ENCODE results near the gene SEPHS2. TPM values are rescaled to one million over a fixed set of nuclear protein-coding genes. Genes with fewer than 3 reads are reported as not detected.

SEPHS2 gene
- polyA plus RNA-seq, 1 donor from 2014 or later = 9.8 TPM

GRCh38 chr16:30409125-30410060 lies 36.3 kb downstream of the SEPHS2 start:
- Histone ChIP-seq H3K27ac (ENCODE audit: low read length) (no peak overlapping the region), H2AFZ (ENCODE audit: low read depth, low read length) (no peak overlapping the region), H3K4me3 (ENCODE audit: low read length) (no peak overlapping the region), H4K20me1 (ENCODE audit: insufficient read depth) (no peaks in the 10 kb centered on the region), H3K27me3 (ENCODE audit: insufficient read depth, low read depth, low read length) (no peaks in the 10 kb centered on the region), H3K79me2 (replicated peaks; ENCODE audit: insufficient read depth, low read length) (peaks cover 5% of the 10 kb centered on the region), H3K9me3 (ENCODE audit: low read length) (no peaks in the 10 kb centered on the region), H3F3A (ENCODE audit: insufficient read depth, low read length, poor library complexity, severe bottlenecking) (no peaks in the 10 kb centered on the region), H3K9ac (ENCODE audit: low read length) (no peak overlapping the region), H3K9me2 (ENCODE audit: insufficient read depth, low read length) (no peaks in the 10 kb centered on the region), H3K4me2 (ENCODE audit: low read length) (no peak overlapping the region), H3K36me3 (ENCODE audit: insufficient read depth, low read length) (no peaks in the 10 kb centered on the region)
- TF ChIP-seq POLR2AphosphoS5 (IDR thresholded peaks at IDR 0.05) = no peak
- TF ChIP-seq, protein P1, sequence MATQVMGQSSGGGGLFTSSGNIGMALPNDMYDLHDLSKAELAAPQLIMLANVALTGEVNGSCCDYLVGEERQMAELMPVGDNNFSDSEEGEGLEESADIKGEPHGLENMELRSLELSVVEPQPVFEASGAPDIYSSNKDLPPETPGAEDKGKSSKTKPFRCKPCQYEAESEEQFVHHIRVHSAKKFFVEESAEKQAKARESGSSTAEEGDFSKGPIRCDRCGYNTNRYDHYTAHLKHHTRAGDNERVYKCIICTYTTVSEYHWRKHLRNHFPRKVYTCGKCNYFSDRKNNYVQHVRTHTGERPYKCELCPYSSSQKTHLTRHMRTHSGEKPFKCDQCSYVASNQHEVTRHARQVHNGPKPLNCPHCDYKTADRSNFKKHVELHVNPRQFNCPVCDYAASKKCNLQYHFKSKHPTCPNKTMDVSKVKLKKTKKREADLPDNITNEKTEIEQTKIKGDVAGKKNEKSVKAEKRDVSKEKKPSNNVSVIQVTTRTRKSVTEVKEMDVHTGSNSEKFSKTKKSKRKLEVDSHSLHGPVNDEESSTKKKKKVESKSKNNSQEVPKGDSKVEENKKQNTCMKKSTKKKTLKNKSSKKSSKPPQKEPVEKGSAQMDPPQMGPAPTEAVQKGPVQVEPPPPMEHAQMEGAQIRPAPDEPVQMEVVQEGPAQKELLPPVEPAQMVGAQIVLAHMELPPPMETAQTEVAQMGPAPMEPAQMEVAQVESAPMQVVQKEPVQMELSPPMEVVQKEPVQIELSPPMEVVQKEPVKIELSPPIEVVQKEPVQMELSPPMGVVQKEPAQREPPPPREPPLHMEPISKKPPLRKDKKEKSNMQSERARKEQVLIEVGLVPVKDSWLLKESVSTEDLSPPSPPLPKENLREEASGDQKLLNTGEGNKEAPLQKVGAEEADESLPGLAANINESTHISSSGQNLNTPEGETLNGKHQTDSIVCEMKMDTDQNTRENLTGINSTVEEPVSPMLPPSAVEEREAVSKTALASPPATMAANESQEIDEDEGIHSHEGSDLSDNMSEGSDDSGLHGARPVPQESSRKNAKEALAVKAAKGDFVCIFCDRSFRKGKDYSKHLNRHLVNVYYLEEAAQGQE (IDR thresholded peaks at IDR 0.05; ENCODE audit: borderline replicate concordance) = no peak
- peak; percentile 87 for TF ChIP-seq RAD21 (conservative IDR thresholded peaks at IDR 0.05)
- TF ChIP-seq TAF1 (IDR thresholded peaks at IDR 0.05; ENCODE audit: low read depth) = no peak
- TF ChIP-seq, protein P2, sequence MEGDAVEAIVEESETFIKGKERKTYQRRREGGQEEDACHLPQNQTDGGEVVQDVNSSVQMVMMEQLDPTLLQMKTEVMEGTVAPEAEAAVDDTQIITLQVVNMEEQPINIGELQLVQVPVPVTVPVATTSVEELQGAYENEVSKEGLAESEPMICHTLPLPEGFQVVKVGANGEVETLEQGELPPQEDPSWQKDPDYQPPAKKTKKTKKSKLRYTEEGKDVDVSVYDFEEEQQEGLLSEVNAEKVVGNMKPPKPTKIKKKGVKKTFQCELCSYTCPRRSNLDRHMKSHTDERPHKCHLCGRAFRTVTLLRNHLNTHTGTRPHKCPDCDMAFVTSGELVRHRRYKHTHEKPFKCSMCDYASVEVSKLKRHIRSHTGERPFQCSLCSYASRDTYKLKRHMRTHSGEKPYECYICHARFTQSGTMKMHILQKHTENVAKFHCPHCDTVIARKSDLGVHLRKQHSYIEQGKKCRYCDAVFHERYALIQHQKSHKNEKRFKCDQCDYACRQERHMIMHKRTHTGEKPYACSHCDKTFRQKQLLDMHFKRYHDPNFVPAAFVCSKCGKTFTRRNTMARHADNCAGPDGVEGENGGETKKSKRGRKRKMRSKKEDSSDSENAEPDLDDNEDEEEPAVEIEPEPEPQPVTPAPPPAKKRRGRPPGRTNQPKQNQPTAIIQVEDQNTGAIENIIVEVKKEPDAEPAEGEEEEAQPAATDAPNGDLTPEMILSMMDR (IDR thresholded peaks at IDR 0.05; ENCODE audit: poor library complexity, severe bottlenecking) = peak; percentile 92
- TF ChIP-seq SMC3 (conservative IDR thresholded peaks at IDR 0.05; ENCODE audit: poor library complexity) = peak; percentile 81
- TF ChIP-seq MXI1 (conservative IDR thresholded peaks at IDR 0.05; ENCODE audit: poor library complexity, severe bottlenecking) = peak; percentile 32
- no peak for TF ChIP-seq EZH2 (IDR thresholded peaks at IDR 0.05; ENCODE audit: borderline replicate concordance, insufficient read depth, low read length, poor library complexity, severe bottlenecking)
- no peak for TF ChIP-seq EP300 (conservative IDR thresholded peaks at IDR 0.05; ENCODE audit: poor library complexity, severe bottlenecking)

- H3K27me3 ChIP-seq (ENCODE audit: insufficient read depth, low read depth, low read length) = no peaks in the 10 kb centered on the region
- no peak for TF ChIP-seq SMC3 (conservative IDR thresholded peaks at IDR 0.05; ENCODE audit: poor library complexity)
- TF ChIP-seq MXI1 (conservative IDR thresholded peaks at IDR 0.05; ENCODE audit: poor library complexity, severe bottlenecking) = no peak
- TF ChIP-seq, protein P1 (IDR thresholded peaks at IDR 0.05; ENCODE audit: borderline replicate concordance) = no peak
- TF ChIP-seq RAD21 (conservative IDR thresholded peaks at IDR 0.05) = no peak
- no peak for TF ChIP-seq TAF1 (IDR thresholded peaks at IDR 0.05; ENCODE audit: low read depth)
- TF ChIP-seq POLR2AphosphoS5 (IDR thresholded peaks at IDR 0.05) = no peak
- TF ChIP-seq, protein P2 (IDR thresholded peaks at IDR 0.05; ENCODE audit: poor library complexity, severe bottlenecking) = no peak
- TF ChIP-seq EZH2 (IDR thresholded peaks at IDR 0.05; ENCODE audit: borderline replicate concordance, insufficient read depth, low read length, poor library complexity, severe bottlenecking) = no peak
- TF ChIP-seq EP300 (conservative IDR thresholded peaks at IDR 0.05; ENCODE audit: poor library complexity, severe bottlenecking) = no peak
- H2AFZ ChIP-seq (ENCODE audit: low read depth, low read length) = no peak overlapping the region
- H3K9me2 ChIP-seq (ENCODE audit: insufficient read depth, low read length) = no peaks in the 10 kb centered on the region
- no peaks in the 10 kb centered on the region for H4K20me1 ChIP-seq (ENCODE audit: insufficient read depth)
- no peaks in the 10 kb centered on the region for H3F3A ChIP-seq (ENCODE audit: insufficient read depth, low read length, poor library complexity, severe bottlenecking)
- H3K4me3 ChIP-seq (ENCODE audit: low read length) = peak overlapping the region; percentile 71
- no peak overlapping the region for H3K27ac ChIP-seq (ENCODE audit: low read length)
- peak overlapping the region; percentile 68 for H3K9ac ChIP-seq (ENCODE audit: low read length)
- no peaks in the 10 kb centered on the region for H3K9me3 ChIP-seq (ENCODE audit: low read length)
- no peak overlapping the region for H3K4me2 ChIP-seq (ENCODE audit: low read length)
- H3K79me2 ChIP-seq (replicated peaks; ENCODE audit: insufficient read depth, low read length) = peaks cover 5% of the 10 kb centered on the region
- H3K36me3 ChIP-seq (ENCODE audit: insufficient read depth, low read length) = no peaks in the 10 kb centered on the region
Measured at GRCh38 chr16:30407804-30408534, 37.7 kb downstream of the SEPHS2 start.
